ENCODE data around the gene VSIG10L2.
A peak's percentile ranks its signal among the peaks of the same experiment; 100 is the strongest.
"Not testable (repeated sequence)": the region's sequence is repeated elsewhere in the genome, so short reads cannot be mapped to it uniquely, and the experiment has no call there.

VSIG10L2 gene

DNA sequence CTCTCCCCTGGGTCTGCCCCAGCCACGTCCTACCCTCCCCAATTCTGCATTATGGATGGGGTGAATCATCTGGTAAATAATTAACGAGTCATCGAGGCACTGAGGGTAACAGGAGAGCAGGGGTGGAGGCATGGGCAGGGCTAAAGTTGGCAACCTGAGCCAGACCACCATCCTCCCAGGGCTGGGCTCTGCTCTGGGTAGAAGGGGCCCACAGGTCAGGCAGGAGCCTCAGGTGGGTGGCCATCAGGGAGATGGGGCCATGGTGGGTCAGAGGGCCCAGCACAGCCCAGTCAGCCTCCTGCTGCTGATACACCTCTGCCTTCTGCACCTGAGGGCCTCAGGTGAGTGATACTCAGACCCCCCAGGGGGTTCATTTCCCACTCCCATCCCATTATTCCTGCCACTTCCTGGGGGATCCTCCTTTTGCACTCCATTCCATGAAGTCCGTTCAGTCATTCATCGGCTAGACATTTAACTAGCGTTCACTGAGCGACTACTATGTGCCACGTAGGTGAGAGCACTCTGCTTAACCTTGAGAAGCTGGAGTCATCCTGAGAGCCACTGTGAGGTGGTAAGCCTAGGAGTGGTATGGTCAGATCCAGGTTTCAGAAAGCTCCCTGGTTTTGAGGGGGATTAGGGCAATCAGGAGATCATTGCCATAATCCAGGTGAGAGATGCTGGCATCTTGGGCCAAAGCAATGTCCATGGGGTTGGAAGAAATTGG lies at the start of gene VSIG10L2:
Gene VSIG10L2 (plus strand): TSS at position 248 of the 724 bp plus-strand sequence. CDS start 12 bp downstream, at position 260.
- no peak for DNase-seq (ENCODE audit: low read depth)

DNA sequence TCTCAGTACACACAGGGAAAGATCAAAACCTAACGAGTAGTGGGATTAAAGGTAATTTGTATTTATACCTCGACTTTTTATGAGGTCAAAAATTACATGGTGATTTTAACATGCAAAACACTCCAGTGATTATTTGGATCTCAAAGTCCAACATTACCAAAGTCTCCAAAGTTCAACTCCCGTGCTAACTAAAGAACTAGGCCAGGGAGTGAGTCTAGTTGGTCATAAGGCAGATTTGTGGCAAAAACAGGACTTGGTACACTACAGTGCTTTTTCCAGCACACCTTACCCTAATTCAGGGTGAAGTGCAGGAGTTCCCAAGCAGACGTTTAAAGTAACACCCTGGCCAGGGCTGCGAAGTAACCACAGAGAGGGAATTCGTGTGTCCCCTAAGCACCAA lies 44.0 kb upstream of the VSIG10L2 start:
- no peak for DNase-seq (ENCODE audit: low read depth)

DNA sequence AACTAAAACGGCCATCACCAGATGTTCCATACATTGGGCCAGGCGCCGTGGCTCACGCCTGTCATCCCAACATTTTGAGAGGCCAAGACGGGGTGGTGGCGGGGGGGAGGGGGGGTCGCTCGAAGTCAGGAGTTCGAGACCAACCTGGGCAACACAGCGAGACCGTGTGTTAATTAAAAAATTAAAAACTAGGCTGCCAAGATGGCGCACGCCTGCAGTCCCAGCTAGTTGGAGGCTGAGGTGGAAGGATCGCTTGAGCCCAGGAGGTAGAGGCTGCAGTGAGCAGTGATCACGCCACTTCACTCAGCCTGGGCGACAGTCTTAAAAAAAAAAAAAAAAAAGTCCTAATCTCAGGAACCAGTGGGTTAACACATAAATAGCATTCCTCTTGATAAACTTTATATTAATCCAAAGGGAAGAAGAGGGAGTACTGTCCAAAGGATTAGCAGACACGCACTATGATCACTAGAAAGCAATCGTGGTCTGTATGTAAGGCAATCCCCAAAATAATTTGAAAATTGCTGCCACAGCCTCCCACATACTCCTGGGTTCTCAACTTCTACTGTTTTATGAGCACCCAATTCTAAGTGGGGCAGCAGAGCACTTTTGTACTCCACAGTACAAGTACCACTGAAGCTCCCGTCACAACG lies 43.4 kb upstream of the VSIG10L2 start:
- no peak for DNase-seq (ENCODE audit: low read depth)

DNA sequence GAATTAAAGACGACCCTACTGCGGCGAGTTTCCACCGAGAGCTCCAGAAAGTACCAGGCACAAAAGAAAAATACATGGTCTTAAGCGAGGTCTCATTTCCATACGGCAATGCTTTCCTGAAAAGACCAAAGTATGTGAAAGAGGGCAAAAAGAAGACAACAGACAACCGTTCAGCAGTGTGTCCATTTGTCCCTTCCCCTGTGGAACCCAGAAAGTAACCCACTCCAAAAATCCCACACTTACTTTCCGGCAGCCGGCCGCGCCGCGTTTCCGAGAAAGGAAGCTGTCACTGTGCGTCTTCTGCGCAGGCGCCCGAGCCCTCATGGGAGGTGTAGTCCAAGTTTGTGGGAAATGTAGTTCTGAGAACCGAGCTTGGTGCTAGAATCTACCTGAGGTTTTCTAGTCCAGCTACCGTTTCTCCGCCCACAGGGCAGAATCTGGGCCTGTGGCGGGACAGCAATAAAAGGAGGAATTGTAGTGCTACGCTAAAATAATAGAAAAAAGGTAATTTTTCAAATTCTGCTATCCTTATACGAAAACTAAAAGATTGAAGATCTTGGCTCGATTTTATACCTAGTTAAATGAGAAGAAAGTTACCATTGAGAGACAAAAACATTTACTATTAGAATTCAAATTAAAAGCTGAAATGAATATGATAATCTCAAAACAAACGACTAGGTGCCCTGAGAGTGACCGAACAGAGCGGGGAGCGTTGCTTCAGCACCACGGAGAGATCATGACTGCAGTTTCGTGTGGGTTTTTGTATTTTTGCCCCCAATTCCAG lies 42.7 kb upstream of the VSIG10L2 start, which contains the start of gene PUS3:
Gene PUS3 (minus strand): TSS at position 280 of the 784 bp plus-strand sequence. CDS start 6,922 bp downstream, outside the sequence.
- DNase-seq (ENCODE audit: low read depth), result peak; percentile 83

DNA sequence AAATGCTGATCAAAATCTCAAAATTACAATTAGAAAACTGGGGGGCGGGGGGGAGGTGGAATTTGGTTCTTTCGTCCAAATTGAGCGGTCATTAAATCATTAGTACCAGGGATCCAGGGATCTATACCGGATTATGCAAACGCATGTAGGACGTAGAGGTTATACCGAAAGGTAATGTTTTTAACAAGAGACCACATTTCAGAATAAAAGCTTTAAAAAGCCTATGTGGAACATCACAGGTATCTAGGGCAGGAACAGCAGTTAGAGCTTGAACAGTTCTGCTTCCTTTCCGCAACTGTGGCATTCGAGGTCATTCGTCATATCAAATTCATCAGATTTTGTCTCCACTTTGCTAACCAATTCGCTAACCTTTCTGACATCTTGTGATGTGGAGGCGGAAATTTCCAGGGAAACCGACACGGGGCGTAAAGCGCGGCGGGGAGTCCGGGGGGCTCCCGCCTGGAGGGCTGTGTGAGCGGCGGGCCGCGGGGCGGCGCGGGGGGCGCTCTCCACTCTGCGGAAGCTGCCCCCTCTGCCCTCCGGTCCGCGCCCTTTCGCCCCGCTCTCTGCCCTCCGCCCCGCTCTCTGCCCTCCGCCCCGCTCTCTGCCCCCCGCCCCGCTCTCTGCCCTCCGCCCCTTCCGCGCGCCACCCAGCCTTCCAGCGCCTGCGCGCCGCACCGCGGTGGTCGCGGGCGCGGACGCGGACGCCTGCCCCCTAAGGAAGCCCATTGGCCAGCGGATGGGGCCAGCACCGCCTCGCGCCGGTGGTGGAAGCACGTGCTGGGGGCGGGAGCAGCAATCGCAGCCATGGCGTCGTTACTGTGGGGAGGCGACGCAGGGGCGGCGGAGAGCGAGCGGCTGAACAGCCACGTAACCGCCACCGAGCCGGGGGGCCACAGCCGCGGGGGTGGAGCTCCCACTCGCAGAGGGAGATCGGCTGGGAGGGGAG lies 41.9 kb upstream of the VSIG10L2 start, which contains the start of gene DDX25:
Gene DDX25 (plus strand): TSS at position 798 of the 949 bp plus-strand sequence. CDS start 10 bp downstream, at position 808.
- no peak for DNase-seq (ENCODE audit: low read depth)

DNA sequence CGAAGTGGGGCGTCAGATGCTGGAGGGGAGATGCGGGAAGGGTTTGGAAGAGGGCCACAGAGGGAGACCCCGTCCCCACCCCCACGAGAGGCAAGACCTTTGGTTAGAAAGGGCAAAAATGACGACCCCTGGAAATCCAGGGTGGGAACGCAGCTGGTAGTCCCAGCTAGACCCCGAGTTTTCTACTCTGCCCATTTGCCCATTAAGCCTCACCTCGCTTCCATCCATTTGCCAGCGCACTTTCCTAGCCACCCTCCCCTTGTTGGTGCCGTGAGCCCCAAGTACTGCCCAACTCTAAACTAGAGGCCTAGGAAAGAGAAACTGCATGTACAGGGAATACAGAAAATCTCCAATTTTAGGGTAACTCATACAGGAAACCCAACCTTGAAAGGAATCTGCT lies 41.2 kb upstream of the VSIG10L2 start:
- no peak for DNase-seq (ENCODE audit: low read depth)

DNA sequence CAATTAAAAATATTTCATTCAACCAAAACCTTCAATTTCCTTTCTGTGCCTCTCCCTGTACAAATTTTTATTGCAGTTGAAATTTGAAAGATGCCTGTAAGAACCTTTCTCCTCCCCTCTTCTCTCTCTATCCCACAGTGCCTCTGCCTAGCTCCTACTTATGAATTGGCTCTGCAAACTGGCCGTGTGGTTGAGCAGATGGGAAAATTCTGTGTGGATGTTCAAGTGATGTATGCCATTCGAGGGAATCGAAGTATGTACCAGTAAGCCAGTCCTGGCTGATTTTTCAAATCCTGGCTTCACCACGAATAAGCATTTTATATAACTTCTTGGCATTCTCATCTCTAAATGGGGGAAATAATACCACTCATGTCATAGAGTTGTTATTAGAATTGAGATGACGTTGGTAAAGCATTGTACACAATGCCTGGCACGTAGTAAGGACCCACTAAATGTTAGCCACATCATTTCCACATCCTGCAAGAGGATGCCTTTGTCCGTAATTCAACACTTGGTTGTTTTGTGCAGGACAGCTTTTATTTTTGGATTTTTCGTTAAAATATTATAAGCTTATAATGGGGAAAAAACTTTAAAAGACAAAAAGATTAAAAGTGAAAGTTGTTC lies 35.5 kb upstream of the VSIG10L2 start:
- no peak for DNase-seq (ENCODE audit: low read depth)

DNA sequence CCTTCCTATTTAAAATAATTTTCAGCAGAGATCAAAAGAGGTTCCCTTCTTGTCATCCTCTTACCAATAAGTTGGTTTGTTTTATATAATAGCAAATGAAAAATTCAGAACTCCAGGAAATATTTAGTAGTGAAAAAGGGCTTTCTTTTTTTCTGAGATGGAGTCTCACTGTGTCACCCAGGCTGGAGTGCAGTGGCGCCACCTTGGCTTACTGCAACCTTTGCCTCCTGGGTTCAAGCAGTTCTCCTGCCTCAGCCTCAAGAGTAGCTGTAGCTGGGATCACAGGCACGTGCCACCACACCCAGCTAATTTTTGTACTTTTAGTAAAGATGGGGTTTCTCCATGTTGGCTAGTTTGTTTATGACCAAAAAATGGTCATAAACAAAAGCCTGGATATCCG lies 31.2 kb upstream of the VSIG10L2 start:
- not testable (repeated sequence) for DNase-seq (ENCODE audit: low read depth)

DNA sequence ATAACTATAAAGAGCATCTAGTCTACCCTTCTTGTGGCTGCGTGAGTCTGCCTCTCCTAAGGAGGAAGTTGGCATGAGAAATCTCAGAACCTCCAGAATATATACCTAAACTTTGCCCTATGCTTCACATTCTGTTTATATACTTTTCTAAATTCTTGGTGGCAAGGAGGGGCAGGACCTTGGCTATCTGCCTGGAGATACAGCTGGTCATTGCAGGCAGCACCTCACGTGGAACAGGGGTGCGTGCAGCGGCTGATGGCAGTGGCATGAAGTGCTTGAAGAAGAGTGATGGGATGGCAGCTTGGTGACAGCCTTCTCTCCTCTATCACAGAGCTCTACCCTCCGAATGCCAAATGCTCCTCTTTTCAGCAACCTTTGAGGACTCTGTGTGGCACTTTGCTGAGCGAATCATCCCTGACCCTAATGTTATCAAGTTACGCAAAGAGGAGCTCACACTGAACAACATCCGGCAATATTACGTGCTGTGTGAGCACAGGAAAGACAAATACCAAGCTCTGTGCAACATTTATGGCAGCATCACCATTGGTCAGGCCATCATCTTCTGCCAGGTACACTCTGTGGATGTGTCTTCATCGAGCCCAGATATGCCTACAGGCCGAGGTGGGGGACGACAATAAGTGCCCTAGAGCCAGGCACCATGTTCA lies 29.0 kb upstream of the VSIG10L2 start:
- DNase-seq (ENCODE audit: low read depth), result no peak

DNA sequence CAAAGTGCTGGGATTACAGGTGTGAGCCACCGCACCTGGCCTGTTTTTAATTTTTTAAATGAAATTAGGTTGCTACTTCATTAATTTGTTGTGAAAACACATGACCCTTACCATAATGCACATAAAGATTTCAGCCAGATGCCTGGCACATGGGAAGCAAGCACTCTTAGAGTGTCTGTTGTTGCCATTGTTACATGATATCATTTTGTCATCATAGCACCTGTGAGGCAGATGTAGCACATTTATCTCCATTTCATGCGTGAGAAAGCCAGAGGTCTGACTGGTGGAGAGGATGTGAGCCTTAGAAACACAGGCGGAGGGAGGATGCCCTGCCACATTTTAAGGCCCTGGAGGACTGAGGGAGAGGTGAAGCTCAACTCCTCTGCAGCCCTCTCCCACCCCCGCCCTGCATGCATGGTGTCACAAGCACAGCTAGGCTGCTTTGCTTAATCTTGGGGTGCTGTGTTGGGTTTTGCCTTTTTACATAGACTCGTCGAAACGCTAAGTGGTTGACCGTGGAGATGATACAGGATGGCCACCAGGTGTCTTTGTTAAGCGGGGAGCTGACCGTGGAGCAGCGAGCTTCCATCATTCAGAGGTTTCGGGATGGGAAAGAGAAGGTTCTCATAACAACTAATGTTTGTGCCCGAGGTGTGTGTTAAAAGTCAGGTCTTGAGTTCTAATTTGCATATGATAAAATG lies 27.6 kb upstream of the VSIG10L2 start:
- no peak for DNase-seq (ENCODE audit: low read depth)

DNA sequence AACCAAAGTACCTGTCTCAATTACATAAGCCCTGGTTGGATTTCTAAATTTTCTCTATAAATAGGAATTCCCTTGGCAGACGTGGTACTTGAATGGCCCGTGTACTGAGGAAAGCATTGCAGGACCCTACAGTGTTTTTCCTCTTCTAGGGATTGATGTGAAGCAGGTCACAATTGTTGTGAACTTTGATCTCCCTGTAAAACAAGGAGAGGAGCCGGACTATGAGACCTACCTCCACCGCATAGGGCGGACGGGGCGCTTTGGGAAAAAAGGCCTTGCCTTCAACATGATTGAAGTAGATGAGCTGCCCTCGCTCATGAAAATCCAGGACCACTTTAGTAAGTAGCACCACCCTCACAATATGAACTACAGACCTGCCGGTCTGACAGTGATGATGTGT lies 24.8 kb upstream of the VSIG10L2 start:
- no peak for DNase-seq (ENCODE audit: low read depth)

DNA sequence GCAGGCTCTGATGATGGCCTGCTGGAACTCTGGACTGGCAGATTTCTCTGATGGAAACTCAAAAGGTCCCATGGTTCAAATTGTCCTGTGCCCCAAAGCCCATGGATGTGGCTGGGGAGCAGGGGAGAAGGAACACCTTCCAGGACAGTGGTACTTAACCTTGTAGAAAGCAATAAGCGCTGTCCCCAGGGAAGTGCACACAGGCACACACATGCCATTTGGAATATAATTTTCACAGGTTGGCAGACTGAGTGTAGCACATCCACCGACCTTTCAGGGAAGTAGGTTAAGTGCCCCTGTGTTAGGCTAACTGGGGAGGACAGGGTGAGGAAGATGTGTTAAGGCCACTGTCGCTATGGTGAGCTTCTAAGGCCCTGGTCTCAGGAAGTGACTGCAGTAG lies 23.7 kb upstream of the VSIG10L2 start:
- DNase-seq (ENCODE audit: low read depth), result no peak

DNA sequence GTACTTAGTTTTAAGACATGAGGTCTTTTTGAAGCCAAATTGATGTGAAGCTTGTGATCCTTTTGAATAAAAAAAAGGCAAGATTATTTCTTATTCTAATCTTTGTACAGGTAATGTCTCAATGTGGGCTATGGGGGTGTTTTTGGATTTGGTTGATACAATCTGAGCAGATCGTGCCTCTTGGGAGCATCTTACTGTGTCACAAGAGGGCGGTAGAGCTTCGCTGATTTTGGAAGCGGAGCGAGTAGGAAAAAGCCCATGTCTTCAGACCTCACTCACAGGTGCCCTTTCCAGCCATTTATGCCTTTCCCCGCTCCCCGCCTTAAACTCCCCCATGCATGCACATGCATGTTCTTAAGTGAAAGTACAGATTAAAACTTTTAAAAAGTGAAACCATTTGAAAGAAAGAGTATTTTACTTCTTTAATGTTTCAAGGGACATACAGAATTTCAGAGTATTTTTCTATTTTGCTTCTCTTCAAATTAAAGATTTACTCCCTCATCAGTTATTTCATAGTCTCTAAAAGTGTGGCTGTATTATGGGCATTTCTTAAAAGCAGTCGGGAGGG lies 22.7 kb upstream of the VSIG10L2 start:
- DNase-seq (ENCODE audit: low read depth), result peak; percentile 26

DNA sequence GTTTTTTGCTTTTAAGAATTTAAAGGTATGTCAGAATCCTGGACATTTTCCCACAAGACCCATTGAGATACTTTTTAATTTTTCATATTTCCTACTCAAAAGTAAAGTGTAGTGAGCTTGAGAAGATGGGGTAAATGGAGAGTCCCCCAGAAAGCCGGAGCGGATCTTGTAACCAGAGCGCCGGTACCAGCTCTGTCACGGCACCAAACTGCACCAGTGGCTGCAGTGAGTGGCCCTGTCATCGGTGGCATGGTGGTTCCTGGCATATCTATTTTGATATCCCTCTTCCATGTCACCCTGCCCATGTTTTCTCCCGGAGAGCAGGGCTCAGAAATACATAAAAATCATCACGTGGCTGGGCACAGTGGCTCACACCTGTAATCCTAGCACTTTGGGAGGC lies 22.2 kb upstream of the VSIG10L2 start:
- no peak for DNase-seq (ENCODE audit: low read depth)

DNA sequence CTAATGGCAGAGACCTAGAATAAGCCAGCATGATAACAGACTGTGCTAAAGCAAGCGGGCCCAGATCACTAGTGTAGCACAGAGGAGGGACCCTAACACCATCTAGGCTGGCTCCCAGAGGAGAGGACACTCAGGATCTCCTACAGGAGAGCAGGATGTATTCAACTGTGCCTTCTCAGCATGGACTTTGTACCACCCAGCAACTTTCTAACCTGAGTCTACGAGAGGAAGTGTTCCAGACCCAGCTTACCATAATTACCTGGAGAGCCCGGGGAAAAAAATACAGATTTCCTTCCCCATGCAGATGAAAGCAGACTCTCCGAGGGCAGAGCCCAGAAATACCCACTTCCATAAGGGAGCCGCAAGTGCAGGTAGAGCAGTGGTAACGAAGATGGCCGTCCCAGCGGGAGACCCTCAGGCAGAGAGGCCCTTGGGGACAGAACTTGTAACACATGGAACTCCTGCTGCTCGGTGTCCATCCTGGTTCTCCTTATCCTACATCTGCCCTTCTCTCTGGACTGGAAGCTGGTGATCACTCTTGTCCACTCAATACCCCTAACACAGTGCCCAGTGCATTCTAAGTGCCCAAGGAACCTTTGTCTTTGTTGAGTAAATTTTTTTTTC lies 21.3 kb upstream of the VSIG10L2 start:
- no peak for DNase-seq (ENCODE audit: low read depth)

DNA sequence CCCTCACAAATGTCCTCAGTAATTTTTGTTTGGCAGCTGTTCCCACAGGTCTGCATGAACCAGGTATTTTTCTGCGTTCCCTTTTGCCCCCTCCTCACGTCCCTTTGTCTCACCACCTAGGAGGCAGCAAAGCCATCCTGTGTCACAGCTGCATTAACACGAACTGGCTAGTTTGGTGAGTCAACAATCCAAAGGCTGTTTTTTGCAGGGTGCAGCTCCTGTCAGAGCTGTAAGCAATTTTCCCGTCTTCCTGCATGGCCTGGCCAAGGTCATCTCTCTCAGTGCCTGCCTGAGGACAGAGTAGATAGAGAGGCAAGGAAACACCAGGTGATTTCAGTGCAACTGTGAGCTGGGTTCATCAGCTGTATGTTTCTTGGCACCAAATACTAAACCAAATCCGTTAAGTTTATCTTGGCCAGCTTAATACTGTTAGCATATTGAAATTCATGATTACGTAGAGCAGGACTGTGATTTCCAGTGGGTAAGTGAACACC lies 20.6 kb upstream of the VSIG10L2 start:
- DNase-seq (ENCODE audit: low read depth), result no peak

DNA sequence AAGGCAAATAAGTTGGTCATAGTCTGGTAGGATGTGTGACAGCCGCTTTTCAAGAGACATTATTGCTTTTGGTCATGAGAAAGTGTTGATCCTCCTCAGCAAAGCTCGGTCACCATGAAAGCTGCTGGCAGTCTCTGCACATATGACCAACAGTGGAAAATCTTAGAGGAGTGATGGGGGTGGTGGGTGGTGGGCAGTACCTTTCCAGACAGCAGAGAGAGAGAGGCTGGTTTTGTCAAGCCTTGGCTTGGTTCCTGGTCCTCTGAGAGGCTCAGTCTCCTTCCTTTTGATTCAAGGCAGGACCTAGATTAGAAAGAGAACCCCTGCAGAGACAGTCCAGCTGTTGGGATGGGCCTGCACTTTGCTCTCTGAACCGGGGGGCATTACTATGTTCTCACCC lies 20.0 kb upstream of the VSIG10L2 start:
- DNase-seq (ENCODE audit: low read depth), result no peak

DNA sequence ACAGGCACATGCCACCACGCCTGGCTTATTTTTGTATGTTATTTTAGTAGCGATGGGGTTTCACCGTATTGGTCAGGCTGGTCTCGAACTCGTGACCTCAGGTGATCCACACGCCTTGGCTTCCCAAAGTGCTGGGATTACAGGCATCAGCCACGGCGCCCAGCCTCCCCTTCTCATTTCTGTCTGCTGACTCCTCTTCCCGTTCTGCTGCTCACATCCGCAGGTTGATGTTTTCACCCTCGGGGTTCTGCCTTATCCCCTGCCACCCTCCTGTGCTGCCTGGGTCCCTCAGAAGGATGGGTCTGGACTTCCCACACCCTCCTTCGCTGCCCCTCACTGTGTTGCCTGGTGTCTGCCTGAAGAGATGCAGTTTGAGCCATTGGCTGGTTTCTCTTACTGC lies 19.2 kb upstream of the VSIG10L2 start:
- DNase-seq (ENCODE audit: low read depth), result no peak

Data from activated T-helper 9 cell treated with anti-CD3 and anti-CD28 coated beads, Interleukin-2, amount 50 U/mL, for 16 hours (primary cell).